ENCODE measurements around the gene PAPOLB. TPM values are rescaled to one million over a fixed set of nuclear protein-coding genes. Genes with fewer than 3 reads are reported as not detected.

Gene PAPOLB
- not detected in 5 replicates for total RNA-seq (2022; extraction: Qiagen RNA extraction; ENCODE audit: low read depth)

DNA sequence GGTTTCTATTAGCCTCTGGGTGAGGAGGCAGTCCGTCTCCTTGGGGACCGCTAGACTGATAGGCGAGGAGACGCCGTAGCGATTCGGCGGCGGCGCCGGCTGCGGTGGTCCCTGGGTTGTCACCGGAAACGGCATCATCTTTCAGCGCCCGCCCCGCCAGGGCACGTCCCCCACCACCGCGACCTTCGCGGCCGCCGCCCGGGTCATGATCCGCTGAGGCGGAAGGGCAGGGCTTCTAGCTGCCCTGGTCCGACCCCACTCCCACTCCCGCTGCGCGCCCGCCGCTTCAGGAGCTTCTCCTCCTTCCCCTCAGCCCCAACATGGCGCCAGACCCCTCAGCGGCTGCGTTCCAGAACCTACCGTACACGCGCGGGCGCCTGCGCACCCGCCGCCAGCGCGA is at the start of gene PAPOLB:
Gene PAPOLB, minus strand, starts transcription at position 358 of the 400 bp plus-strand sequence. Its CDS starts 220 bp downstream, at position 138.

GRCh38 chr7:4883372-4884144 is 21.7 kb upstream of the PAPOLB start, which contains the start of gene RADIL:
Gene RADIL, minus strand, starts transcription at chr7:4883716. Its CDS starts 5,577 bp downstream, at chr7:4878139.

Other genes with a start within 250 kb of the PAPOLB start
- gene FOXK1, start 179.7 kb downstream of the PAPOLB start, total RNA-seq (2022; extraction: Qiagen RNA extraction; ENCODE audit: low read depth) = 10.4 to 14.3 TPM (median 11.3 TPM) in 5 replicates
- 21.7 to 37.8 TPM (median 32.3 TPM) in 5 replicates for gene AP5Z1, start 86.4 kb downstream of the PAPOLB start, total RNA-seq (2022; extraction: Qiagen RNA extraction; ENCODE audit: low read depth)
- 0.98 to 2.7 TPM (median 1.9 TPM) in 5 replicates for gene RADIL, start 21.7 kb upstream of the PAPOLB start, total RNA-seq (2022; extraction: Qiagen RNA extraction; ENCODE audit: low read depth)
- not detected in 5 replicates for gene MMD2, start 97.2 kb upstream of the PAPOLB start, total RNA-seq (2022; extraction: Qiagen RNA extraction; ENCODE audit: low read depth)
- gene RBAK, start 183.8 kb upstream of the PAPOLB start, total RNA-seq (2022; extraction: Qiagen RNA extraction; ENCODE audit: low read depth) = 2.8 to 6.7 TPM (median 6.3 TPM) in 5 replicates

Data from A549 treated with RU486 at 1 μM for 4 hours (cell line).